A549 (cell line): ENCODE data around the gene INTS13.

Experiments
- BCL3 ChIP-seq: fragments of >200 bp; sonication (Bioruptor Twin); formaldehyde crosslinking; IDR thresholded peaks from 3 replicates; pipeline ENCODE4 v1.6.1; 2016
- BHLHE40 ChIP-seq: IDR thresholded peaks from 2 replicates; pipeline ENCODE4 v1.6.1; 2012; ENCODE audit warnings: low read depth, low read length, inconsistent platforms
- CEBPB ChIP-seq, 2 experiments: fragments of >200 bp in 1 of 2; sonication (Bioruptor Twin) in 1 of 2; formaldehyde crosslinking in 1 of 2; IDR thresholded peaks; 2 replicates each; pipeline ENCODE4 v1.6.1; 2012 to 2016
- CHD2 ChIP-seq: fragments of 150-350 bp; IDR thresholded peaks from 2 replicates; pipeline ENCODE4 v1.6.1; 2014; ENCODE audit warnings: low read length; ENCODE audit not compliant: partially characterized antibody
- EHMT2 ChIP-seq: fragments of 200-600 bp; sonication (generic); IDR thresholded peaks from 2 replicates; pipeline ENCODE4 v1.6.1; 2016; ENCODE audit warnings: antibody characterized with exemption, low read depth, mild to moderate bottlenecking, moderate library complexity
- EP300 ChIP-seq, 2 experiments: fragments of >200 bp; sonication (Bioruptor Twin); formaldehyde crosslinking; IDR thresholded peaks; 2 replicates in 1 of 2; 3 replicates in 1 of 2; pipeline ENCODE4 v1.6.1; 2016 to 2017
- POLR2A ChIP-seq: IDR thresholded peaks from 2 replicates; pipeline ENCODE4 v1.6.1; 2012; ENCODE audit warnings: mild to moderate bottlenecking, low read length
- RARB ChIP-seq: fragments of 250-450 bp; sonication (Bioruptor Pico); IDR thresholded peaks from 2 replicates; pipeline ENCODE4 v1.8.0; 2021; ENCODE audit warnings: mild to moderate bottlenecking, moderate library complexity
- TF ChIP-seq, protein P1 (sequence below): IDR thresholded peaks from 2 replicates; pipeline ENCODE4 v1.6.1; 2012
- TF ChIP-seq, protein P2 (sequence below): fragments of >200 bp; sonication (Bioruptor Twin); formaldehyde crosslinking; IDR thresholded peaks from 3 replicates; pipeline ENCODE4 v1.5.1; 2016

- no peak for TF ChIP-seq CEBPB (IDR thresholded peaks at IDR 0.05)
- no peak for TF ChIP-seq EP300 (IDR thresholded peaks at IDR 0.05)
- TF ChIP-seq EHMT2 = no peak
- TF ChIP-seq BHLHE40 = no peak
- TF ChIP-seq, protein P1, sequence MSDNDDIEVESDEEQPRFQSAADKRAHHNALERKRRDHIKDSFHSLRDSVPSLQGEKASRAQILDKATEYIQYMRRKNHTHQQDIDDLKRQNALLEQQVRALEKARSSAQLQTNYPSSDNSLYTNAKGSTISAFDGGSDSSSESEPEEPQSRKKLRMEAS = no peak
- TF ChIP-seq, protein P2, sequence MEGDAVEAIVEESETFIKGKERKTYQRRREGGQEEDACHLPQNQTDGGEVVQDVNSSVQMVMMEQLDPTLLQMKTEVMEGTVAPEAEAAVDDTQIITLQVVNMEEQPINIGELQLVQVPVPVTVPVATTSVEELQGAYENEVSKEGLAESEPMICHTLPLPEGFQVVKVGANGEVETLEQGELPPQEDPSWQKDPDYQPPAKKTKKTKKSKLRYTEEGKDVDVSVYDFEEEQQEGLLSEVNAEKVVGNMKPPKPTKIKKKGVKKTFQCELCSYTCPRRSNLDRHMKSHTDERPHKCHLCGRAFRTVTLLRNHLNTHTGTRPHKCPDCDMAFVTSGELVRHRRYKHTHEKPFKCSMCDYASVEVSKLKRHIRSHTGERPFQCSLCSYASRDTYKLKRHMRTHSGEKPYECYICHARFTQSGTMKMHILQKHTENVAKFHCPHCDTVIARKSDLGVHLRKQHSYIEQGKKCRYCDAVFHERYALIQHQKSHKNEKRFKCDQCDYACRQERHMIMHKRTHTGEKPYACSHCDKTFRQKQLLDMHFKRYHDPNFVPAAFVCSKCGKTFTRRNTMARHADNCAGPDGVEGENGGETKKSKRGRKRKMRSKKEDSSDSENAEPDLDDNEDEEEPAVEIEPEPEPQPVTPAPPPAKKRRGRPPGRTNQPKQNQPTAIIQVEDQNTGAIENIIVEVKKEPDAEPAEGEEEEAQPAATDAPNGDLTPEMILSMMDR = no peak
- no peak for TF ChIP-seq POLR2A
- no peak for TF ChIP-seq BCL3
- no peak for TF ChIP-seq CHD2
- TF ChIP-seq RARB (CRISPR knock-in tag) = no peak
These were observed 2.0 kb downstream of the INTS13 start for GRCh38 chr12:26935636-26936378.
